ENCODE data around the gene CDH4.

GRCh38 chr20:61556111-61556510 lies 304.1 kb downstream of the CDH4 start:
- TF ChIP-seq ZNF23 (tag by site-specific recombination; IDR thresholded peaks at IDR 0.05; ENCODE audit: borderline replicate concordance): no peak
- TF ChIP-seq CTCF (tag by site-specific recombination; IDR thresholded peaks at IDR 0.05): no peak
- TF ChIP-seq ZBTB6 (tag by site-specific recombination; IDR thresholded peaks at IDR 0.05): no peak
- TF ChIP-seq ZBTB20 (tag by site-specific recombination; IDR thresholded peaks at IDR 0.05): no peak
- no peak for TF ChIP-seq ZFHX2 (tag by site-specific recombination; conservative IDR thresholded peaks at IDR 0.05)
- no peak for TF ChIP-seq GLI4 (tag by site-specific recombination; IDR thresholded peaks at IDR 0.05)
- no peak for TF ChIP-seq GLIS2 (tag by site-specific recombination; IDR thresholded peaks at IDR 0.05)
